ENCODE data around the gene P2RX4. TPM values are rescaled to one million over a fixed set of nuclear protein-coding genes. Genes with fewer than 3 reads are reported as not detected.
A peak's percentile ranks its signal among the peaks of the same experiment; 100 is the strongest.

P2RX4 gene
- total and polyA plus RNA-seq, 9 of the 15 experiments (the other 6 are each of a cell fraction or from before 2014, with no cell fraction given), result 6.6 to 21.5 (median 11.7) TPM

DNA sequence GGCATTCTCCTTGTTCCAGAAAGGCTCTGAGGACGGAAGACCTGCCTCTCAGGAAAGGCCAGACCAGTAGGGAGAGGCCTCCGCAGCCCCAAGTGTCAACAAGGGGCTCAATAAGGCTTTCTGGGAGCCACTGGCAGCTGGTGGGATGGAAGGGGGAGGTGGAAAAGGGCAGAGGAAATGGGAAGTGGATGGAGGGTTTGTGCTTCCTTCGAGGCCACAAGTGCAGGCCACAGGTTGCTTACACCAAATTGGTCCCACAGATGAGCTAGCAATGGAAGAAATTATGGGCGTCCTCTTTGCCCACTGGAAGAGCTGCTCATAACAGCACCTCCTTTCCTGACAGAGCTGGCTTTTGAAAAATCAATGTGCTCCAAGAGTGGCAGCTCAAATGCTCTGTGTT, 28.2 kb downstream of the P2RX4 start:
- no TSS peak for BruUV-seq (replicated peaks)
- no peak overlapping the region for H3K4me3 ChIP-seq
- in situ Hi-C loops (cut with MboI), result no loop called here
- no peak for DNase-seq (ENCODE audit: extremely low read depth in 1 of 4, low spot score in 3 of 4)
- H3K4me1 ChIP-seq (replicated peaks in 1 of 2; ENCODE audit: control insufficient read depth in 2 of 2, insufficient read depth in 2 of 2, low read length in 2 of 2), result peaks cover 0 to 14% of the 10 kb centered on the region in 2 experiments; a peak in 3 of 5 replicates
- no peaks in the 10 kb centered on the region for H4K20me1 ChIP-seq (replicated peaks; ENCODE audit: control insufficient read depth, insufficient read depth, low read length)
- H3K9me3 ChIP-seq (replicated peaks; ENCODE audit: control insufficient read depth, insufficient read depth, low read depth, low read length), result no peaks in the 10 kb centered on the region
- H3K36me3 ChIP-seq (ENCODE audit: control insufficient read depth, insufficient read depth, low read length), result peaks cover 29% of the 10 kb centered on the region; the same call in 2 of the 3 replicates
- no peak overlapping the region for H3K4me2 ChIP-seq (ENCODE audit: insufficient read depth, low read length)
- ChIA-PET CTCF (ENCODE audit: low intra/inter-chr PET ratio) (no interaction called here), POLR2A (interaction anchor here (0.5 to 2.0 kb wide), 6 partner anchors 9 to 629 kb away, joined by 3 to 10 read pairs (median 3); no protein-coding TSS in a partner anchor)
- no peak overlapping the region for H3K27ac ChIP-seq (ENCODE audit: extremely low read depth, low read depth, low read length)
- no peak overlapping the region for H2AFZ ChIP-seq (ENCODE audit: low read depth, low read length)
- no peak for FAIRE-seq
- no peaks in the 10 kb centered on the region for H3K9me1 ChIP-seq (ENCODE audit: control insufficient read depth, insufficient read depth, low read length)
- WGBS (ENCODE audit: insufficient coverage, low coverage, missing lambda C conversion rate), result 65% methylated on average over 4 of the region's 4 CpGs
- H3K79me2 ChIP-seq (ENCODE audit: control insufficient read depth, insufficient read depth, low read length), result no peaks in the 10 kb centered on the region
- no peak for ATAC-seq
- TF ChIP-seq MAFK (IDR thresholded peaks at IDR 0.05; ENCODE audit: low read length) (no peak), SMARCE1 (IDR thresholded peaks at IDR 0.05) (no peak), JUNB (CRISPR knock-in tag; conservative IDR thresholded peaks at IDR 0.05) (no peak), SMARCC2 (IDR thresholded peaks at IDR 0.05; ENCODE audit: low read depth) (no peak), CREBBP (IDR thresholded peaks at IDR 0.05; ENCODE audit: low read depth, low read length) (no peak), POLR2H (tag; IDR thresholded peaks at IDR 0.05; ENCODE audit: low read depth) (no peak), NRF1 (conservative IDR thresholded peaks at IDR 0.05 in 1 of 2, IDR thresholded peaks at IDR 0.05 in 1 of 2) (no peak), ZNF41 (CRISPR knock-in tag; conservative IDR thresholded peaks at IDR 0.05) (no peak), PHTF2 (CRISPR knock-in tag; IDR thresholded peaks at IDR 0.05) (no peak), BDP1 (IDR thresholded peaks at IDR 0.05; ENCODE audit: insufficient read depth, insufficient read length) (no peak), KHSRP (IDR thresholded peaks at IDR 0.05) (no peak), SMC3 (conservative IDR thresholded peaks at IDR 0.05; ENCODE audit: insufficient read depth, low read depth, low read length) (no peak)
- TF ChIP-seq, protein P1, sequence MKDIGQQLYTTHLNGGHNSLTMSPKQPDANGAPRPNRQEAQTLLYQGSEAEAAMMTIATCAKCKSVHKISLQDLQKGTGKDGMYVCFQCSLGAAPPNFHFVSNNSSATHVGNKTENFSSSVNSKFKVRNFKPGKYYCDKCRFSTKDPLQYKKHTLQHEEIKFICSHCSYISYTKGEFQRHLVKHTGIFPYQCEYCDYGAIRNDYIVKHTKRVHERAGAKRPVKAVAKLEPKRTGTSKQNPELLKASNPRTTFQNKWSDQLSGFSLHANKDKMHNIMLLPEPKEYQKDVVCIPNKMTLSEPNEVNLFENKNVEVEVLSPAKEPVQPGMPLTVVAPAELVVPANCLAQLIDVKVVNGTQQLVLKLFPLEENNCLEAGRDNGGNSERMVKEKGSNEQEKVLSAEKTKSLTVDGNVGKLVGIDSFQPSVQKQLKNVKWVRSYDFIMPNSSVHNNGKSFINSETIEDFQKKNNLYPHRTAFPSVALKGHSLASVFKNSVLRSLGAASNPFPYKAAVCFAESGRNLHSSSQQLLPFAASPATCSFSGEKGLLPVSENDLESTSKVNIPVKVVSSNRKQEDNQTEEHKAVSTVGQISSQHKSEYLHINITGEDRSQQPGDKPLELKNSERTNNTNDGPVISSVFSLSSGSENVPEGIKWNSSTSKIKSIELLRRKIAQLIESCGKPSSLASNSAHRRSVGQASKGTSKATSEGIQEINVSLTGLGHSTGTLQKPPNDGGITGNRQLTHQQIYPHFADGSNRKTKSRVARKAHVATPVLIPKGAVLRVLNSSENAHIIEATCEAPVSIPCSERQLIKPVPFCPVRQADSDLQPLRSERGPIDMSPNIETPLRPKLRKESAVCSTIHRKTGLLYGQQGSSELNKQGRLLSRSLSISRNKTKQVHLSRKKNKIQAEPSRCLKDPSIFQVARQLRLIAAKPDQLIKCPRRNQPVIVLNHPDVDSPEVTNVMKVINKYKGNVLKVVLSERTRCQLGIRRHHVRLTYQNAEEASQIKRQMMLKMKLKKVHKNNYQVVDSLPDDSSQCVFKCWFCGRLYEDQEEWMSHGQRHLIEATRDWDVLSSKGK (CRISPR knock-in tag; IDR thresholded peaks at IDR 0.05), result no peak
- TF ChIP-seq, protein P2, sequence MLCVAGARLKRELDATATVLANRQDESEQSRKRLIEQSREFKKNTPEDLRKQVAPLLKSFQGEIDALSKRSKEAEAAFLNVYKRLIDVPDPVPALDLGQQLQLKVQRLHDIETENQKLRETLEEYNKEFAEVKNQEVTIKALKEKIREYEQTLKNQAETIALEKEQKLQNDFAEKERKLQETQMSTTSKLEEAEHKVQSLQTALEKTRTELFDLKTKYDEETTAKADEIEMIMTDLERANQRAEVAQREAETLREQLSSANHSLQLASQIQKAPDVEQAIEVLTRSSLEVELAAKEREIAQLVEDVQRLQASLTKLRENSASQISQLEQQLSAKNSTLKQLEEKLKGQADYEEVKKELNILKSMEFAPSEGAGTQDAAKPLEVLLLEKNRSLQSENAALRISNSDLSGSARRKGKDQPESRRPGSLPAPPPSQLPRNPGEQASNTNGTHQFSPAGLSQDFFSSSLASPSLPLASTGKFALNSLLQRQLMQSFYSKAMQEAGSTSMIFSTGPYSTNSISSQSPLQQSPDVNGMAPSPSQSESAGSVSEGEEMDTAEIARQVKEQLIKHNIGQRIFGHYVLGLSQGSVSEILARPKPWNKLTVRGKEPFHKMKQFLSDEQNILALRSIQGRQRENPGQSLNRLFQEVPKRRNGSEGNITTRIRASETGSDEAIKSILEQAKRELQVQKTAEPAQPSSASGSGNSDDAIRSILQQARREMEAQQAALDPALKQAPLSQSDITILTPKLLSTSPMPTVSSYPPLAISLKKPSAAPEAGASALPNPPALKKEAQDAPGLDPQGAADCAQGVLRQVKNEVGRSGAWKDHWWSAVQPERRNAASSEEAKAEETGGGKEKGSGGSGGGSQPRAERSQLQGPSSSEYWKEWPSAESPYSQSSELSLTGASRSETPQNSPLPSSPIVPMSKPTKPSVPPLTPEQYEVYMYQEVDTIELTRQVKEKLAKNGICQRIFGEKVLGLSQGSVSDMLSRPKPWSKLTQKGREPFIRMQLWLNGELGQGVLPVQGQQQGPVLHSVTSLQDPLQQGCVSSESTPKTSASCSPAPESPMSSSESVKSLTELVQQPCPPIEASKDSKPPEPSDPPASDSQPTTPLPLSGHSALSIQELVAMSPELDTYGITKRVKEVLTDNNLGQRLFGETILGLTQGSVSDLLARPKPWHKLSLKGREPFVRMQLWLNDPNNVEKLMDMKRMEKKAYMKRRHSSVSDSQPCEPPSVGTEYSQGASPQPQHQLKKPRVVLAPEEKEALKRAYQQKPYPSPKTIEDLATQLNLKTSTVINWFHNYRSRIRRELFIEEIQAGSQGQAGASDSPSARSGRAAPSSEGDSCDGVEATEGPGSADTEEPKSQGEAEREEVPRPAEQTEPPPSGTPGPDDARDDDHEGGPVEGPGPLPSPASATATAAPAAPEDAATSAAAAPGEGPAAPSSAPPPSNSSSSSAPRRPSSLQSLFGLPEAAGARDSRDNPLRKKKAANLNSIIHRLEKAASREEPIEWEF (CRISPR knock-in tag; IDR thresholded peaks at IDR 0.05), result no peak
- TF ChIP-seq, protein P3, sequence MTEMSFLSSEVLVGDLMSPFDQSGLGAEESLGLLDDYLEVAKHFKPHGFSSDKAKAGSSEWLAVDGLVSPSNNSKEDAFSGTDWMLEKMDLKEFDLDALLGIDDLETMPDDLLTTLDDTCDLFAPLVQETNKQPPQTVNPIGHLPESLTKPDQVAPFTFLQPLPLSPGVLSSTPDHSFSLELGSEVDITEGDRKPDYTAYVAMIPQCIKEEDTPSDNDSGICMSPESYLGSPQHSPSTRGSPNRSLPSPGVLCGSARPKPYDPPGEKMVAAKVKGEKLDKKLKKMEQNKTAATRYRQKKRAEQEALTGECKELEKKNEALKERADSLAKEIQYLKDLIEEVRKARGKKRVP (CRISPR knock-in tag; IDR thresholded peaks at IDR 0.05), result no peak
- H3K27me3 ChIP-seq (ENCODE audit: control insufficient read depth in 2 of 2, insufficient read depth in 2 of 2, low read length in 2 of 2), result no peaks in the 10 kb centered on the region
- intact Hi-C loops (cut with micrococcal nuclease), result no loop called here
- peak overlapping the region in 1 of 2 experiments; percentile 27; a peak in 2 of 4 replicates for H3K9ac ChIP-seq (ENCODE audit: insufficient read depth in 1 of 2, low read depth in 2 of 2, low read length in 2 of 2)
